ENCODE data around the gene RMI2. TPM values are rescaled to one million over a fixed set of nuclear protein-coding genes. Genes with fewer than 3 reads are reported as not detected.

Gene RMI2
- total RNA-seq, 1 donor from 2014 or later = 32.5 TPM

GRCh38 chr16:11325404-11326083 lies 19.7 kb upstream of the RMI2 start:
- no peak overlapping the region for H3K4me3 Mint-ChIP-seq (ENCODE audit: low read depth)
- no peaks in the 10 kb centered on the region for H3K27me3 Mint-ChIP-seq
- H3K27ac Mint-ChIP-seq = no peak overlapping the region

DNA sequence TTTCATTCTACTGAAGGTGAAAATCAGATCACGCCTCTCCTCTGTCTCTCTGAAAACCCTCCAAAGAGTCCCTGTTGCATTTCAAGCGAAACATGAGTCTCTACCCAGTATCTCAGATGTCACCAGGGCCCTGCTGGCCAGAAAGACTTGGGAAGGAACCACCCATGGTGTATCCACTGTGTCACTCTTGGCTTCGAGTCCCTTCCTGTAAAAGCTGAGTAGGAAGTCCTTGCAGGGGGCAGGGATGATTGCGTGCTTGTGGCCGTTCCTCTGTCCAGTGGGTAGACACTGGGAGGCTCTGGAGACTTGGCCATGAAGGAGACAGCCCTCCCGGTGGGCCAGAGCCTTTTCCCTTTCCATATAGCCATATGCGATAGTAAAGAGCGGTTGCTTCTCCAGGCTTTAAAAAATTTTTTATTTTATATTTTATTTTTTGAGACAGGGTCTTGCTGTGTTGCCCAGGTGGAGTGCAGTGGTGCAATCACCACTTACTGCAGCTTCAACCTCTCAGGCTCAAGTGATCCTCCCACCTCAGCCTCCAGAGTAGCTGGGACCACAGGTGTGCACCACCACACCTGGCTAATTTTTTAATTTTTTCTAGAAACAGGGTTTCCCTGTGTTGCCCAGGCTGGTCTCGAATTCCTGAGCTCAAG lies 19.0 kb upstream of the RMI2 start:
- no peaks in the 10 kb centered on the region for H3K9me3 Mint-ChIP-seq (ENCODE audit: low read depth)
- TF ChIP-seq, protein P1, sequence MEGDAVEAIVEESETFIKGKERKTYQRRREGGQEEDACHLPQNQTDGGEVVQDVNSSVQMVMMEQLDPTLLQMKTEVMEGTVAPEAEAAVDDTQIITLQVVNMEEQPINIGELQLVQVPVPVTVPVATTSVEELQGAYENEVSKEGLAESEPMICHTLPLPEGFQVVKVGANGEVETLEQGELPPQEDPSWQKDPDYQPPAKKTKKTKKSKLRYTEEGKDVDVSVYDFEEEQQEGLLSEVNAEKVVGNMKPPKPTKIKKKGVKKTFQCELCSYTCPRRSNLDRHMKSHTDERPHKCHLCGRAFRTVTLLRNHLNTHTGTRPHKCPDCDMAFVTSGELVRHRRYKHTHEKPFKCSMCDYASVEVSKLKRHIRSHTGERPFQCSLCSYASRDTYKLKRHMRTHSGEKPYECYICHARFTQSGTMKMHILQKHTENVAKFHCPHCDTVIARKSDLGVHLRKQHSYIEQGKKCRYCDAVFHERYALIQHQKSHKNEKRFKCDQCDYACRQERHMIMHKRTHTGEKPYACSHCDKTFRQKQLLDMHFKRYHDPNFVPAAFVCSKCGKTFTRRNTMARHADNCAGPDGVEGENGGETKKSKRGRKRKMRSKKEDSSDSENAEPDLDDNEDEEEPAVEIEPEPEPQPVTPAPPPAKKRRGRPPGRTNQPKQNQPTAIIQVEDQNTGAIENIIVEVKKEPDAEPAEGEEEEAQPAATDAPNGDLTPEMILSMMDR (IDR thresholded peaks at IDR 0.05; ENCODE audit: unreplicated experiment) = no peak
- peaks cover 4% of the 10 kb centered on the region for H3K4me1 Mint-ChIP-seq (ENCODE audit: low read depth)
- DNase-seq (ENCODE audit: low spot score, unreplicated experiment) = no peak
- no peak overlapping the region for H3K4me3 Mint-ChIP-seq (ENCODE audit: low read depth)
- H3K27ac Mint-ChIP-seq = no peak overlapping the region
- H3K27me3 Mint-ChIP-seq = no peaks in the 10 kb centered on the region
- H3K36me3 Mint-ChIP-seq (ENCODE audit: insufficient read depth) = no peaks in the 10 kb centered on the region

More at GRCh38 chr16:11325404-11326083, 19.7 kb upstream of the RMI2 start:
- no peaks in the 10 kb centered on the region for H3K36me3 Mint-ChIP-seq (ENCODE audit: insufficient read depth)
- no peak for DNase-seq (ENCODE audit: low spot score, unreplicated experiment)
- no peaks in the 10 kb centered on the region for H3K9me3 Mint-ChIP-seq (ENCODE audit: low read depth)
- H3K4me1 Mint-ChIP-seq (ENCODE audit: low read depth) = peaks cover 4% of the 10 kb centered on the region
- TF ChIP-seq, protein P1 (IDR thresholded peaks at IDR 0.05; ENCODE audit: unreplicated experiment) = no peak

DNA sequence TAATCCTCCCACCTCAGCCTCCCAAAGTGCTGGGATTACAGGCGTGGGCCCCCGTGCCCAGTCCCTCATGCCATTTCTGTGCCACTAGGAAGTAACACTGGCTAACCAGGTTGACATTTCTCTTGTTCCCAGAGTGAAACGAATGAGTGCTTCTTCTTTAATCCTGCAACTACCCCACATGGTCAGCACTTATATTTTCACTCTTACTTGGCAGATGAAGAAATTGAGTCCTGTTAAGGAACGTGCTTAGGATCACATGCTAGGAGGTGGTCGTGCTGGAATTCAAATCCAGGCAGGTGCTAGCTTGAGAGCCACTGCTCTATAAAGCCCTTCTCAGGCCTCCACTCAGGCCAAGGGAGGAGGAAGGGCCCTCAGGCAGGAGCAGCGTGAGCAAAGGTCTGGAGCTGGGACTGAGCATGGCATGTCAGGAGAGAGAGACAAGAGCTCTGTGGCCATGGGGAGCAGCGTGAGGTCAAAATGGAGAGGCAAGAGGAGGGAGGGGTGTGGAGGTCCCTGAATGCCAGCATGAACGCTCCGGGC lies 18.5 kb upstream of the RMI2 start:
- Mint-ChIP-seq H3K27me3 (no peaks in the 10 kb centered on the region), H3K9me3 (ENCODE audit: low read depth) (no peaks in the 10 kb centered on the region), H3K4me1 (ENCODE audit: low read depth) (peaks cover 4% of the 10 kb centered on the region), H3K4me3 (ENCODE audit: low read depth) (no peak overlapping the region), H3K27ac (no peak overlapping the region), H3K36me3 (ENCODE audit: insufficient read depth) (no peaks in the 10 kb centered on the region)
- DNase-seq (ENCODE audit: low spot score, unreplicated experiment) = no peak
- TF ChIP-seq, protein P1 (IDR thresholded peaks at IDR 0.05; ENCODE audit: unreplicated experiment) = no peak

DNA sequence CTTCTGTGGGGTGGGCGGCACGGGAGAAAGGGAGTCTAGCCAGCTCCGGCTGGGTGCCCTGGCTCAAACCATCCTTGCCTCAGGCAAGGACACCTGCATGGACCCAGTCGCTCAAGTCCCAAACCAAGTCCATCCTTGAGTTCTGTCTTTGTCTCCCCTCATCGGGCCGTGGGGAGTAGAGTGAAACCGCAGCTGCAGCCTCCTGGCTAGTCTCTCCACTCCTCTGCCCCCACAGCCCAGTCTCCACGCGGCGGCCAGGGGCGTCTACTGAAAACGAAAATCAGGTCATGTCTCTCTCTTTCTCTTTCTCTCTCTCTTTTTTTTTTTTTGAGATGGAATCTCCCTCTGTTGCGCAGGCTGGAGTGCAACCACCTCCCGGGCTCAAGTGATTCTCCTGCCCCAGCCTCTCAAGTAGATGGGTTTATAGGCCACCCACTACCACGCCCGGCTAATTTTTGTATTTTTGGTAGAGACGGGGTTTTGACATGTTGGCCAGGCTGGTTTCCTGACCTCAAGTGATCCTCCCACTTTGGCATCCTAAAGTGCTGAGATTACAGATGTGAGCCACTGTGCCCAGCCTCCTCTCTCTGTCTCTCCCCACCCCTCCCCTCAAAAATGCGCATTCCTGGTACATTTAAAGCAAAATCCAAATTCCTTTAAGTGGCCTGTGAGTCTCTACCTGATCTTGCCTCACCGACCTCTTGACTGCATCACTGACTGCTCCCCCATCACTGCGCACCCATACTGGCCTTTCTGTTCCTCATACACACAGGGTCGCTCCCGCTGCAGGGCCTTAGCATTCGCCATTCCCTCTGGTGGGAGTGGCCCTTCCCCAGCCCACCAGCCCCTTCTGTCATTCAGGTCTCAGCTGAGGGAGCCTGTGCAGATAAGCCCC lies 17.7 kb upstream of the RMI2 start:
- no peaks in the 10 kb centered on the region for H3K9me3 Mint-ChIP-seq (ENCODE audit: low read depth)
- H3K36me3 Mint-ChIP-seq (ENCODE audit: insufficient read depth) = no peaks in the 10 kb centered on the region
- H3K4me1 Mint-ChIP-seq (ENCODE audit: low read depth) = peaks cover 4% of the 10 kb centered on the region
- H3K4me3 Mint-ChIP-seq (ENCODE audit: low read depth) = no peak overlapping the region
- no peak for DNase-seq (ENCODE audit: low spot score, unreplicated experiment)
- H3K27ac Mint-ChIP-seq = no peak overlapping the region
- TF ChIP-seq, protein P1 (IDR thresholded peaks at IDR 0.05; ENCODE audit: unreplicated experiment) = no peak
- H3K27me3 Mint-ChIP-seq = no peaks in the 10 kb centered on the region

Data from progenitor cell of endocrine pancreas (in vitro differentiated cells).